Activated CD8-positive, alpha-beta memory T cell treated with anti-CD3 and anti-CD28 coated beads for 36 hours (primary cell): ENCODE results near the gene NAPEPLD. TPM values are rescaled to one million over a fixed set of nuclear protein-coding genes. Genes with fewer than 3 reads are reported as not detected.
"Not testable (repeated sequence)": the region's sequence is repeated elsewhere in the genome, so short reads cannot be mapped to it uniquely, and the experiment has no call there.

Experiments used
- CTCF ChIA-PET: fragments of 350-600 bp; sonication (Branson Sonifier 250); formaldehyde crosslinking; loops from one replicate; lab custom pipeline; 2021; ENCODE audit warnings: antibody characterized with exemption; lab: Charles Lee
- POLR2A ChIA-PET: fragments of 350-600 bp; sonication (Branson Sonifier 250); formaldehyde crosslinking; loops from one replicate; lab custom pipeline; 2021; ENCODE audit warnings: antibody characterized with exemption; lab: Charles Lee
- total RNA-seq, 2 experiments: library from RNA; stranded (reverse); gene quantifications; one replicate each; pipeline ENCODE4 v1.2.3, GENCODE V29; 2021

NAPEPLD gene
- 1 to 10 TPM; 7.0 to 7.4 TPM for total RNA-seq

DNA sequence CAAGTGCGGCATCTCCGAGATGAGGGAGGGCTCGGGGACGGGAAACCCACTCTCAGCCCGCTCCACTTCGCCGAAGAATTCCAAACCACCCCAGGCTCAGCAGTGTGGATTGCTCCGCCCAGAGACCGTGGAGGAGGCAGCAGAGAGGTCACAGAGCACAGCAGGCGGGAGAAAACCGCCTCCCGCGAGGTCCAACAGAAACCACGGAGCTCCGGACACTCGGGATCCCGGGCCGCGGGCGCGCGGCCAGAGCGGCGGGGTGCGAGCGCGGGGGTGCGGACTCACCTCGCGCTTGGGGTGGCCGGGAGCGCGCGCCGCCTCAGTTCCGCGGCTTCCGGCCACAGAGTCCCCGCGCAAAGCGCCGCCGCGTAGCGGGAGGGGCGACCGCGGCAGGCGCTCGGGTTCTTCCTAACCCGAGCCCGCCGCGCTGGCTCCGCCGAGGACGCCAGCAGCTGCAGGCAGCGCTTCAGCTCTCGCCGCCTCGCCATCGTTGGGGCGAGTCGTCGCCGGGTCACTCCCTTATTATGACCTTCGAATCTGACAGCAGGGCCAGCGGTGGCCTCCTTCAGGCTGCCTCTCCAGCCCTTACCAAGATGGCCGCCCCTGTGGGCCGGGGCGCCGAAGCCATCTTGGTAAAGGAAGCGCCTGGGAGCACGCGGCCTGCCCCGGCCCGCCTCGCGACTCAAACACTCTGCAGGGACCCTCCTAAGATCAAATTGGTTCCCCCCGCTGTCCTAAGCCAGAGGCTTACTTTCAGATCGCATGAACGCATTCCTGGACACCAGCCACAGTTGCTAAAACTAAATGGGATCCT lies at the start of gene NAPEPLD:
NAPEPLD (minus strand) TSS at position 106 of the 814 bp plus-strand sequence. CDS start 20,323 bp downstream, outside the sequence.
- CTCF ChIA-PET = interaction anchor here (1.2 kb wide), 1 partner anchor 73 kb away, joined by 3 read pairs; no protein-coding TSS in a partner anchor
- POLR2A ChIA-PET = interaction anchor here (2.8 kb wide), 1 partner anchor 74 kb away, joined by 17 read pairs; the partner anchor contains the start of genes ARMC10 and FBXL13

GRCh38 chr7:103198079-103198478 lies 49.2 kb upstream of the NAPEPLD start:
- POLR2A ChIA-PET, CTCF ChIA-PET: not testable (repeated sequence)

DNA sequence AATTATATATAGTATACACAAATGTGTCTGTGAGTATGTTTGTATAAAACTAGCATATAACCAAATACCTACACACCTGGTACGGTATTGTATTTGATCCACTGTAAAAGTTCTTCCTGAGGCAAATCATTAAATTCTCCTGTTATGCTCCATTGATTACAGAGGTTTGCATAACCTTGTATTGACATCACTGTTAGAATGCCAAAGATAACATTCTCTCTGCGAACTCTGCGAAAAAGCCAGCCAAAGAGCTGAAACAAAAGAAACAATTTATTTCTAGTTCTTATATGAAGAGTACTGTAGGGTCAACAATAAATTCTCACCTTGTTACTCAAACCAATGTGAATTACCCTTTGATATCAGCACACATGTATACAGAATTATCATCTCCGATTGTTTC lies 46.5 kb upstream of the NAPEPLD start:
- CTCF ChIA-PET, POLR2A ChIA-PET: not testable (repeated sequence)

- POLR2A ChIA-PET, CTCF ChIA-PET: not testable (repeated sequence)
Observed at GRCh38 chr7:103172415-103173146, 23.7 kb upstream of the NAPEPLD start.

DNA sequence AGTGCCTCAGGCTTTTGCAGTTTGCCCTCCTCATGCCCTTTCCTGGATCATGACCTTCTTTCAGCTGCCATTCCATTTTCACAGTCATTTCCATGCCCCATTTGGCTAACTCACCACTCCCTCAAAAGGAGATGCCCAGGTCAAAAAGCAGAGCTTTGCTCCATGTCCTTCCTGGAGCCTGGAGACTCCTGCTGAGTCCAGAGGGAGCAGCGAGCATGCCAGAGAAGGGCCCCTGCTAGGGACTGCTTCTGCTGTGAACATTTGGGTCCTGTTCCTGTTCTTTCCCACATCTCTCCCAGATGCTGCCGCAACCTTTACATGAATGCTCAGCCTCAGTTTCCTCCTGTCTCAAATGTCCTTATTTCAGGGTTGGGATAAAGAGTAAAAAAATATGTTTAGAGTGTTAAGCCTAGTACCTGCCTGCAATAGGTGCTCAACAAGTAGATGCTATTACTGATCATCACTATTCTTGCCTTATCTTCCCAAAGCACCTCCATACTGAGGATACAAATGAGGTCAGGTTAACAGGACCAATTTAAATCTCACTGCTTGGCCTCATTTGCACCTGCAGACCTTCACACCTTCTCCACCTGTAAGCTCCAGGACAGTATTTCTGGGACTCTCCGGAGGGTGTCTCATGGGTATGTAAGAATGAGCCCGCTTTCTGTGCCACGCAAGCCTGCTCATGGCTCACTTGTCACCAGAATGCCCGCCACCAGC lies 23.0 kb upstream of the NAPEPLD start:
- POLR2A ChIA-PET, CTCF ChIA-PET: not testable (repeated sequence)

GRCh38 chr7:103166921-103167544 lies 18.1 kb upstream of the NAPEPLD start:
- POLR2A ChIA-PET = not testable (repeated sequence)

DNA sequence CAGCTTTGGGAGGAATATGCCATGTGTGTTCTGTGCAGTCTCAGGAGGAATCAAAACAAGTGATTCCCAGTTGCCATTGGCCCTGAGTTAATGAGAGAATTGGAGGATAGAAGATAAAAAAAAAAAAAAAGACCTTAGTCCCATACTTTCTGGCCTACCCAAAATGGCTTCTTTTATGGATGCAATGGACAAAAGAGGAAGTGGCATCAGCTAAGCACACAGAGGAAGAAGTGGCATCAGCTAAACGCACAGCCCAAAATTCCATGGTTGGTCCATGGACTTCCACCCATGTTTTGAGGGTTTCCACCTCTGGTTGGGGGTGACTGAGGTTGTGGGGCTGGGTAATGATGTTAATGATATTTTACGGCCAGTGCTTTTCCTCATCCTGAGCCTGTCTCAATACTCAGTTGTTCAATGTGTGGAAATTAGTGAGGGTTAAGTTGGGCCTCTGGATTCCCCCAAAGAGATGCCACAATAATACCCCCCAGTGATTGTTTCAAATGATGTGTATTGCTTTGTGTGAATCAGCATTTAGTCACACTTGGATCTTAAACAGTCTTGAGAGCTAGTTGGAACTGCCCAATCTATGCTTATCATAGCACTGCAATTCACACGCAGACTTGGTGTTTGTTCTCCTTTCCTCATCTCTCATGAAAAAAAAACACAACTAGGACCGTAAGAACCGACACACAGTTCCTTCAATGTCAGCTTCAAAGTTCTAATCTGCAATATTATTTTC lies 14.4 kb upstream of the NAPEPLD start:
- POLR2A ChIA-PET, CTCF ChIA-PET: not testable (repeated sequence)

More at GRCh38 chr7:103166921-103167544, 18.1 kb upstream of the NAPEPLD start:
- CTCF ChIA-PET = not testable (repeated sequence)

DNA sequence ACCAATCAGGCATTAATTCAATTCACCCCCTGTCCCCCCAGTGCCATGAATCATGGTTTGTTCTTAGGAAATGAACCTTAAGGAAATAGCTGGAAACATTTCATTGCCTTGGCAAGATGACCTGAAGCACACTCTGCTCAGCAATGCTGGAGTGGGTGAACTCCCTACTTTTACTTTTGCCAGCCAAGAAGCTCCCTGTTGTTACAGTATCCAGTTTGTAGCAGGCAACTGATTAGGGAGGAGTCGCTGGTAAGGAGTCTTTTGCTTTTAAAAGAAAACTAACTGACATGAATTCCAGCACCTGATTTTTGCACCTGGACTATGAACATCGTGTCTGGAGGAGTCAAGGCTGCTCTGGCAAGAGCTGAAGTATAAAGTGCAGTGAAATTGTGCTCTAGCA lies 13.7 kb upstream of the NAPEPLD start:
- POLR2A ChIA-PET, CTCF ChIA-PET: not testable (repeated sequence)

- POLR2A ChIA-PET, CTCF ChIA-PET: not testable (repeated sequence)
Observed at GRCh38 chr7:103161998-103162616, 13.2 kb upstream of the NAPEPLD start.

- CTCF ChIA-PET, POLR2A ChIA-PET: not testable (repeated sequence)
Observed at GRCh38 chr7:103159072-103159471, 10.2 kb upstream of the NAPEPLD start.

GRCh38 chr7:103155331-103156024 lies 6.6 kb upstream of the NAPEPLD start:
- CTCF ChIA-PET = not testable (repeated sequence)

GRCh38 chr7:103154042-103154441 lies 5.1 kb upstream of the NAPEPLD start:
- ChIA-PET POLR2A (no interaction called here), CTCF (no interaction called here)

More at GRCh38 chr7:103155331-103156024, 6.6 kb upstream of the NAPEPLD start:
- POLR2A ChIA-PET = not testable (repeated sequence)

GRCh38 chr7:103152744-103153617 lies 4.1 kb upstream of the NAPEPLD start:
- POLR2A ChIA-PET, CTCF ChIA-PET: not testable (repeated sequence)

- CTCF ChIA-PET, POLR2A ChIA-PET: not testable (repeated sequence)
Observed at GRCh38 chr7:103151993-103152676, 3.2 kb upstream of the NAPEPLD start.

GRCh38 chr7:103150192-103150591 lies 1.3 kb upstream of the NAPEPLD start:
- CTCF ChIA-PET = no interaction called here
- POLR2A ChIA-PET = interaction anchor here (2.8 kb wide), 1 partner anchor 75 kb away, joined by 17 read pairs; the partner anchor contains the start of genes ARMC10 and FBXL13

GRCh38 chr7:103149808-103150180 lies 895 bp upstream of the NAPEPLD start:
- ChIA-PET POLR2A (interaction anchor here (2.8 kb wide), 1 partner anchor 75 kb away, joined by 17 read pairs; the partner anchor contains the start of genes ARMC10 and FBXL13), CTCF (no interaction called here)
